GM21619 (cell line): ENCODE data around the gene FLVCR1.

Experiments
- ATAC-seq: cut with Tn5 transposase; IDR thresholded peaks from one replicate; pipeline ENCODE4 v1.9.1; 2021; ENCODE audit not compliant: unreplicated experiment

FLVCR1 gene

GRCh38 chr1:212915245-212916091, 57.4 kb downstream of the FLVCR1 start:
- ATAC-seq: no peak

GRCh38 chr1:212916481-212917133, 58.5 kb downstream of the FLVCR1 start:
- ATAC-seq: no peak

GRCh38 chr1:212917134-212917485, 59.0 kb downstream of the FLVCR1 start:
- no peak for ATAC-seq

GRCh38 chr1:212917858-212918257, 59.8 kb downstream of the FLVCR1 start:
- no peak for ATAC-seq

GRCh38 chr1:212918824-212919223, 60.7 kb downstream of the FLVCR1 start:
- no peak for ATAC-seq

GRCh38 chr1:212920246-212920645, 62.2 kb downstream of the FLVCR1 start:
- no peak for ATAC-seq

- no peak for ATAC-seq
Measured at GRCh38 chr1:212920896-212921295, 62.8 kb downstream of the FLVCR1 start.

- ATAC-seq: no peak
Measured at GRCh38 chr1:212922016-212922415, 63.9 kb downstream of the FLVCR1 start.

- no peak for ATAC-seq
Measured at GRCh38 chr1:212926372-212926771, 68.3 kb downstream of the FLVCR1 start.

- ATAC-seq: peak; percentile 76
Measured at GRCh38 chr1:212928323-212929291, 70.5 kb downstream of the FLVCR1 start.

- peak; percentile 44 for ATAC-seq
Measured at GRCh38 chr1:212930986-212931678, 73.1 kb downstream of the FLVCR1 start.

- no peak for ATAC-seq
Measured at GRCh38 chr1:212933815-212934471, 75.9 kb downstream of the FLVCR1 start.

GRCh38 chr1:212935387-212935981, 77.4 kb downstream of the FLVCR1 start:
- ATAC-seq: no peak

GRCh38 chr1:212937034-212937433, 79.0 kb downstream of the FLVCR1 start:
- ATAC-seq: no peak

GRCh38 chr1:212938846-212939245, 80.8 kb downstream of the FLVCR1 start:
- no peak for ATAC-seq

- ATAC-seq: no peak
Measured at GRCh38 chr1:212941452-212941851, 83.4 kb downstream of the FLVCR1 start.

- ATAC-seq: no peak
Measured at GRCh38 chr1:212942679-212943392, 84.8 kb downstream of the FLVCR1 start.

GRCh38 chr1:212943393-212943710, 85.3 kb downstream of the FLVCR1 start:
- no peak for ATAC-seq

GRCh38 chr1:212944229-212944901, 86.3 kb downstream of the FLVCR1 start:
- ATAC-seq: no peak
